ENCODE measurements around the gene GMDS. TPM values are rescaled to one million over a fixed set of nuclear protein-coding genes. Genes with fewer than 3 reads are reported as not detected.

Gene GMDS
- total RNA-seq, 1 donor from 2014 or later: 35.7 TPM

DNA sequence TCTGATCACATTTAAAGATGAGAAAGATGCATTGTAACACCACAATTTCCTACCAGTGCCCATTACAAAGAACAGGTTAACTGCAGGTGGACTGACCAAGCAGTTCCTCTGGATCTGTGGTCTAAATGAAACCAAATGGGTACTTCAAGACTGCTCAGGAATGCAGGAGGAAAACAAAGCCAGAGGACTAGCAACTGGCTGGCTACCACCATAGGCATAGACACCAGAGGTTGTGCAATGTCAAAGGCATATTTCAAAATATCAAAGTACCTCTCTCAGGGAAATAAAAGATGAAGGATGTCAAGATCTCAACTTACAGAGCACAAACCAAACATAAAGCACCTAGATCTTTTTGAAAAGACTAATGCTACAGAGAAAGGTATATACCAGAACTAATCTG lies 65.5 kb downstream of the GMDS start:
- no peak overlapping the region for H3K27ac Mint-ChIP-seq
- peaks cover 5% of the 10 kb centered on the region for H3K4me1 Mint-ChIP-seq (ENCODE audit: low read depth)
- no peak for DNase-seq (ENCODE audit: low spot score)
- H3K4me3 Mint-ChIP-seq (ENCODE audit: low read depth): no peak overlapping the region
- peaks cover 14% of the 10 kb centered on the region for H3K27me3 Mint-ChIP-seq (ENCODE audit: low read depth)
- intact Hi-C loops (cut with micrococcal nuclease): no loop called here
- peaks cover 13% of the 10 kb centered on the region for H3K9me3 Mint-ChIP-seq
- peaks cover 5% of the 10 kb centered on the region for H3K36me3 Mint-ChIP-seq (ENCODE audit: low read depth)

DNA sequence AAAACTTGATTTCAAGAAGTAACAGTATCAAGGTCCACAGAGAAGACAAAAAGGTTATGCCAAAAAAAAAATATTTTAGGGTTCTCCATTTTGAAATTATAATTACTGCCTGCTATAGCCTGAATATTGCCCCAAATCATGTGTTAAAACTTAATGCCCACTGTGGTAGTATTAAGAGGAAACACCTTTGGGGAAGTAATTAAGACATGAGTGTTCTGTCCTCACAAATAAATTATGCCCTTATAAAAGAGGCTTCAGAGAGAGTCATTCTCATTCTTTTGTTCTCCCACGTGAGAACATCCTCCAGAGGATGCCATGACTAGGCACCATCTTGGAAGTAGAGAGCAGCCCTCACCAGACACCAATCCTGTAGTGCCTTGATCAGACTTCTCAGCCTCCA lies 66.2 kb downstream of the GMDS start:
- H3K27me3 Mint-ChIP-seq (ENCODE audit: low read depth): peaks cover 12% of the 10 kb centered on the region
- peaks cover 5% of the 10 kb centered on the region for H3K36me3 Mint-ChIP-seq (ENCODE audit: low read depth)
- intact Hi-C loops (cut with micrococcal nuclease): no loop called here
- DNase-seq (ENCODE audit: low spot score): no peak
- H3K27ac Mint-ChIP-seq: no peak overlapping the region
- no peak overlapping the region for H3K4me3 Mint-ChIP-seq (ENCODE audit: low read depth)
- peaks cover 13% of the 10 kb centered on the region for H3K9me3 Mint-ChIP-seq
- peaks cover 5% of the 10 kb centered on the region for H3K4me1 Mint-ChIP-seq (ENCODE audit: low read depth)

DNA sequence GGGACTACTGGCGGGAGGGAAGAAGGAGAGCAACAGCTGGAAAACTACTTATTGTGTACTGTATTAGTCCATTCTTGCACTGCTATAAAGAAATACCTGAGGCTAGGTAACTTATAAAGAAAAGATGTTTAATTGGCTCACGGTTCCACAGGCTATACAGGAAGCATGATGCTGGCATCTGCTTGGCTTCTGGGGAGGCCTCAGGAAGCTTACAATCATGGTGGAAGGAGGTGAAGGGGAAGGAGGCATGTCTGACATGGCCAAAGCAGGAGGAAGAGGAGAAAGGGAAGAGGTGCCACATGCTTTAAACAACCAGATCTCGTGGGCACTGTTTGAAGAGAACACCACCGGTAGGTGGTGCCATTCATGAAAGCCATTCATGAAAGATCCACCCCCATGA lies 67.3 kb downstream of the GMDS start:
- peaks cover 13% of the 10 kb centered on the region for H3K9me3 Mint-ChIP-seq
- no peak for DNase-seq (ENCODE audit: low spot score)
- peaks cover 5% of the 10 kb centered on the region for H3K36me3 Mint-ChIP-seq (ENCODE audit: low read depth)

DNA sequence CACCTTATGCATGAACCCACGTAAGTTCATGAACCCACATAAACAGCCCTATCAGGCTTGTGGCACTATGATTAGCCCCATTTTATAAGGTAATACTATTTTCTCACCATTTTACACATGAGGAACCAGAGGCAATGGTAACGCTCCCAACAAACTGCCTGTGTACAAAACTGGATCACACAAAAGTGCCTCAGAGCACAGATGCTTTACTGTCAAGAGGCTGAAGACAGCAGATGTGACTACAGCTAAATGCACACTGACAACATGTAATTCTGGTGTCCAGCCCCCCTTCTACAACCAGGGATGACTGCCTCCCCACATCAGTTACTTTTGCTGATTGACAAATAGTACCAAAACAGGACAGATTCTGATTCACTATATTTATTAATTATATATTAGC lies 69.6 kb downstream of the GMDS start:
- H3K27ac Mint-ChIP-seq: no peak overlapping the region
- peaks cover 7% of the 10 kb centered on the region for H3K4me1 Mint-ChIP-seq (ENCODE audit: low read depth)
- no peak overlapping the region for H3K4me3 Mint-ChIP-seq (ENCODE audit: low read depth)
- intact Hi-C loops (cut with micrococcal nuclease): no loop called here
- H3K36me3 Mint-ChIP-seq (ENCODE audit: low read depth): peaks cover 5% of the 10 kb centered on the region
- DNase-seq (ENCODE audit: low spot score): no peak
- H3K27me3 Mint-ChIP-seq (ENCODE audit: low read depth): peaks cover 7% of the 10 kb centered on the region
- peaks cover 13% of the 10 kb centered on the region for H3K9me3 Mint-ChIP-seq

More for the DNA sequence above, 67.3 kb downstream of the GMDS start:
- intact Hi-C loops (cut with micrococcal nuclease): no loop called here
- Mint-ChIP-seq H3K4me1 (ENCODE audit: low read depth) (peaks cover 5% of the 10 kb centered on the region), H3K27me3 (ENCODE audit: low read depth) (peaks cover 10% of the 10 kb centered on the region), H3K27ac (no peak overlapping the region), H3K4me3 (ENCODE audit: low read depth) (no peak overlapping the region)

DNA sequence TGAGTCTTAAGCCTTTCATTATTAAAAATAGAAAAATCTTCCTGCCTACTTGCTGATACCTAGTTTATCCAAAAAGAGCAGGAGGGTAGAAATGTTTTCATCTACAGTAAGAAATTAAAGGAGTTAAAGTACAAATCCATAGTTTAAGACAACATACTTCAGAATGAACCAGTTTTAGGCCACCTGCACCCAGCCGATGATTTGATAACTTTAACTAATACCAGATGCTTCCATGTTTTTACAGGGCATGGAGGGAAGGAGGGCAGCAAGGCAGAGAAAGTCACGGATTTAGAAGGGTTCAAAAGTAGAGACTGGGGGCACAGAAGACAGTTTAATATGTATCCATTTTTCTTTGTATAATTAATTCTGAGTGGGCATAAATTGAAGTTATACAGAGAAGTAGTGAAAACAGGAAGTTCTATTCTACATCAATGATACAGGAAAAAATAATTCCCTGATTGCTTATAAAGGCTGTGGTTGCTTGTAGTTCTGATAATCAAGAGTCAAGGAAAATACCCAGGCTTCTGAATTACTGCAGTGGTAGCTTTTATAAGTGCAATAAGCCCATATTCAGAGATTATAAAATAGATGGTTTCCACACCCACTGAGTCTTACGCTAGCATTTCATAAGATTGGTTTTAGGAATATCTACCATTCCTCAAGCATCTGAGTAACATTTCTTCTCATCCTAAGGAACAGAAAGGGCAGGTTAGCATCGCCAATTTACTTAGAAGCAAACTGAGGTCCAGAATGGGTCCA lies 72.0 kb downstream of the GMDS start:
- DNase-seq (ENCODE audit: low spot score): no peak
- Mint-ChIP-seq H3K4me1 (ENCODE audit: low read depth) (peaks cover 7% of the 10 kb centered on the region), H3K9me3 (peaks cover 11% of the 10 kb centered on the region), H3K27ac (no peak overlapping the region), H3K36me3 (ENCODE audit: low read depth) (peaks cover 4% of the 10 kb centered on the region), H3K27me3 (ENCODE audit: low read depth) (peaks cover 7% of the 10 kb centered on the region), H3K4me3 (ENCODE audit: low read depth) (no peak overlapping the region)
- intact Hi-C loops (cut with micrococcal nuclease): no loop called here

DNA sequence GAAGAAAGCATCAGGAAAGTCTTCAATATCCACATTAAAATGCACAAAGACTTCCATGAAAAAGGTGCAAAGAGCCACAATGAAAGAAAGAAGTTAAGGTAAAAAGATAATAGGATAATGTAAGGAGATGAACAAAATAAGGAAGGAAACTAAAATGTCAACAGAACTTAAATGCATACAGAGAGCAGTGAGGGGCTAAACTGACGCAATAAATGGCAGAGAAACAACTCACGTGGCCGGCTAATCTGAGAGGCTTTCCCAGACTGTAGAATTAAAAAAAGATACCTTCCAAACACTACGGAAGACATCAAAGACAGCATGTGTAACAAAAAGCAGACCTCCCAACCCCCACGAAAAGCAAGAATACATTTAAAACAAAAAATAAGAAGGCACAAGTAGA lies 73.7 kb downstream of the GMDS start:
- H3K4me1 Mint-ChIP-seq (ENCODE audit: low read depth): peaks cover 7% of the 10 kb centered on the region
- H3K27me3 Mint-ChIP-seq (ENCODE audit: low read depth): peaks cover 3% of the 10 kb centered on the region
- H3K4me3 Mint-ChIP-seq (ENCODE audit: low read depth): no peak overlapping the region
- no peaks in the 10 kb centered on the region for H3K9me3 Mint-ChIP-seq
- H3K27ac Mint-ChIP-seq: no peak overlapping the region
- no peak for DNase-seq (ENCODE audit: low spot score)
- H3K36me3 Mint-ChIP-seq (ENCODE audit: low read depth): no peaks in the 10 kb centered on the region
- intact Hi-C loops (cut with micrococcal nuclease): no loop called here

DNA sequence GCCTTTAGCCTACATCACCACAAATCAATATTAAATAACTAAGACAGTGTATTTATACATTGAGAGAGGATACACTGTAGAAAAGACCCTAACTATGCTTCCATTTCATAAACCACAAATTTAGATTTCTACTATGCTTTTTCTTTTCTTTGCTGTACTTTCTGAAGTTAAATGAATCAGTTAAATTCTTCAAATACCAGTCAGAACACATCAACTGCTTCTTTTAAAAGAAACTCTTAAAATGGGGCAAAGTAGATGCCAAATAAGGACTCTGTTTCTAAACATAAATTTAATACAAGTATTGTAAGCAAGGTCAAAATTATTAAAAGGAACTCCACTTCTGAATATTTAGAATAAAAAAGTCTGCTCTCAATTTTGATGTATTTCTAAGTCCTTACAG lies 76.9 kb downstream of the GMDS start:
- Mint-ChIP-seq H3K4me3 (ENCODE audit: low read depth) (no peak overlapping the region), H3K27ac (no peak overlapping the region), H3K4me1 (ENCODE audit: low read depth) (peaks cover 7% of the 10 kb centered on the region), H3K27me3 (ENCODE audit: low read depth) (peaks cover 1% of the 10 kb centered on the region), H3K36me3 (ENCODE audit: low read depth) (no peaks in the 10 kb centered on the region), H3K9me3 (peaks cover 6% of the 10 kb centered on the region)
- no peak for DNase-seq (ENCODE audit: low spot score)
- intact Hi-C loops (cut with micrococcal nuclease): no loop called here

DNA sequence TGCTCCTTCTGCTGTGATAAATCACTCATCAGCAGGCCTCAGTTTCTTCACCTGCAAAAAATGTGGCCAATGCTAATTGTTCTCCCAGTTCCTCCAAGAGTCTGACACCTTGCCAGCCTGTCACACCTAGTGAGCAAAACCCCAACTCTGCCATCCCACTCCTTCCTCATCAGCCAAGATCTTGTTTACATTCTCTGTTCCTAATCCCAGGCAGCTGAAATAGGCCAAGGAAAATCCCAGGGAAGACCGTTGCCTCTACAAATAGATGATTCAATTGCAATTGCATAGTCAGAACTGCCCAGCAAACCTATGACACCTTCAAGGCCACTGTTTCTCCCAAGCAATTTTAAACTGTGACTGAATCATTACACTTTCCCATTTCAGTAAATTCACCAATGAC lies 78.7 kb downstream of the GMDS start:
- Mint-ChIP-seq H3K4me3 (ENCODE audit: low read depth) (no peak overlapping the region), H3K9me3 (peaks cover 6% of the 10 kb centered on the region), H3K27me3 (ENCODE audit: low read depth) (peaks cover 1% of the 10 kb centered on the region), H3K4me1 (ENCODE audit: low read depth) (peaks cover 23% of the 10 kb centered on the region), H3K27ac (no peak overlapping the region), H3K36me3 (ENCODE audit: low read depth) (no peaks in the 10 kb centered on the region)
- no peak for DNase-seq (ENCODE audit: low spot score)
- intact Hi-C loops (cut with micrococcal nuclease): no loop called here

DNA sequence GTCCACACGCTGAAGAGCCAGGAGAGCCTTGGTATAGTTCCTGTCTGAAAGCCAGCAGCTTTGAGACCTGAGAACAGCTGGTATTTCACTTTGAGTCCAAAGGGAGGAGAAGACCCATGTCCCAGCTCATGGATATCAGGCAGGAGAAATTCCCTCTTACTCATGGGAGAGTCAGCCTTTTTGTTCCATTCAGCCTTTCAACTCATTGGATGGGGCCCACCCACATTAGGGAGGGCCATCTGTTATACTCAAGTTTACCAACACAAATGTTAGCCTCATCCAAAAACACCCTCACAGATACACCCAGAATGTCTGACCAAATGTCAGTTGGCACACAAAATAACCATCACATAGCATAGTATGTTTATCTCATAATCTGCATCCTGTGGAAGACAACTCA lies 80.1 kb downstream of the GMDS start:
- Mint-ChIP-seq H3K27ac (no peak overlapping the region), H3K27me3 (ENCODE audit: low read depth) (peaks cover 1% of the 10 kb centered on the region), H3K9me3 (peaks cover 6% of the 10 kb centered on the region), H3K4me1 (ENCODE audit: low read depth) (peaks cover 21% of the 10 kb centered on the region), H3K4me3 (ENCODE audit: low read depth) (no peak overlapping the region), H3K36me3 (ENCODE audit: low read depth) (no peaks in the 10 kb centered on the region)
- DNase-seq (ENCODE audit: low spot score): no peak
- intact Hi-C loops (cut with micrococcal nuclease): no loop called here

DNA sequence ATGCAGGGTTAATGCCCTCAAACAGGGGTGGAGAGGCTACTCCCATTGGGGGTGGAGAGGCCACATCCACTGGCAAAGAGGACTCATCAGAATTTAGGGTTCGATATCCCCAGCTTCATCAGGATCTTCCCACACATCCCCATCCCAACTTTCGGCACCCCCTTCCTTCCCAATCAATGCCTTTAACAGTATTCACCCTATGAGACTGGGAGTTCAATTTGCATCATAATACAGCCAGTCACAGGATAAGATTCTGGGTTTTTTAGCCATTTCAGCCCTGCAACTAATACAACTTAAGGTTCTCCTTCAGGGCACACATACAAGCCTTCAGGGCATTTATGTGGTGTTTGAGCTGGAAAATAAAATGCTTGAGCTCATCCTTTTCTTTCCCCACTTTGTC lies 80.9 kb downstream of the GMDS start:
- Mint-ChIP-seq H3K27ac (no peak overlapping the region), H3K27me3 (ENCODE audit: low read depth) (peaks cover 3% of the 10 kb centered on the region), H3K9me3 (peaks cover 6% of the 10 kb centered on the region), H3K36me3 (ENCODE audit: low read depth) (no peaks in the 10 kb centered on the region), H3K4me1 (ENCODE audit: low read depth) (peaks cover 24% of the 10 kb centered on the region), H3K4me3 (ENCODE audit: low read depth) (no peak overlapping the region)
- DNase-seq (ENCODE audit: low spot score): no peak
- intact Hi-C loops (cut with micrococcal nuclease): loop anchor here (5.0 kb wide), 1 partner anchor 78 kb away; no protein-coding TSS in a partner anchor

DNA sequence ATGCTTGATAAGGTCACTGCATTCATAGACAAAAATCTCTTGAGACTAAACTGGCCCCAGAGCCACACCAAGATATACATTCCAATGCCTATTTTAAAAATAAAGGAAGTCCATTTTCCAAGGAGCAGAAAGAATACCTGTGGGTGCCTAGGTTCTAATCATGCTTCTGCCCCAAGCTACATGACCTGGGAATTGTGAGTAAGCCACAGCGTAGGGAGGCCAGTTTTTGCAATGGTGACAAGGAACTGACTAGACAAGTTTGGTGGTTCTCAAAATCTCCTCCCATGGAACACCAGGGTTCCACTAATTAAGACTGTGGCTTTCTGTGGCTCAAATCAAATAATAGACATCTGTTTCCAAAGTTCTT lies 83.3 kb downstream of the GMDS start:
- H3K27me3 Mint-ChIP-seq (ENCODE audit: low read depth): peaks cover 7% of the 10 kb centered on the region
- no peak overlapping the region for H3K4me3 Mint-ChIP-seq (ENCODE audit: low read depth)
- H3K36me3 Mint-ChIP-seq (ENCODE audit: low read depth): no peaks in the 10 kb centered on the region
- DNase-seq (ENCODE audit: low spot score): no peak
- H3K4me1 Mint-ChIP-seq (ENCODE audit: low read depth): peaks cover 38% of the 10 kb centered on the region
- peaks cover 6% of the 10 kb centered on the region for H3K9me3 Mint-ChIP-seq
- intact Hi-C loops (cut with micrococcal nuclease): loop anchor here (5.0 kb wide), 1 partner anchor 80 kb away; no protein-coding TSS in a partner anchor
- no peak overlapping the region for H3K27ac Mint-ChIP-seq

DNA sequence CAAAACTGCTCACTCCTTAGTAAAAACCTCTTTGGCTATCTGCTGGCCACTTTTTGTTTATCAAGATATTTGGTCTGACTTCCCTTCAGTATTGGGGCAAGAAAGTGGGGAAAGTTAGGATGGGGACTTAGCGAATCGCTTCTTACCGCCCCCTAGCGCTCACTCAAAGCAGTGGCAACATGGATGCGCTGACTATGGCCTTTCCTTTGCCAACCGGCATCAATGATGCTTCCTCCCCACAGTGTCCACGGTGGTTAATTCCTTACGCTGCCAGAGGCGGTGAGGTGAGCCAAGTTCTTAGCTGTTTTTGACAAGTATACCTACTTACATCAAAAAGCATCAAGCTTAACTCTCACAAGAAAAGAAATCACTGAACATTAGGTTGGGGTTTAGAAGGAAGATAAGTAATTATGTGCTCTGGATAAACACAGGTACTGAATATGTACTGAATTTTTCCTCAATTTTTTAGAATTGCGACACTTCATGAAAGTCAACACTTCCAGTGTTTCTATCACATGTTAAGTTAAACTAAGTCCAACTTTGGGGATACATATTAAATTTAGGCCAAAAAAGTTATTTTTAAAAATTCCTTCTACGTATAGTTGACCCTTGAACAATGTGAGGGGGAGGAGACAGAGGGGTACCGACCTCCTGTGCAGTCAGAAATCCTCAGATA lies 86.7 kb downstream of the GMDS start:
- no peaks in the 10 kb centered on the region for H3K9me3 Mint-ChIP-seq
- H3K36me3 Mint-ChIP-seq (ENCODE audit: low read depth): no peaks in the 10 kb centered on the region
- DNase-seq (ENCODE audit: low spot score): no peak
- intact Hi-C loops (cut with micrococcal nuclease): no loop called here
- H3K27me3 Mint-ChIP-seq (ENCODE audit: low read depth): peaks cover 18% of the 10 kb centered on the region
- H3K4me1 Mint-ChIP-seq (ENCODE audit: low read depth): peaks cover 41% of the 10 kb centered on the region
- H3K27ac Mint-ChIP-seq: no peak overlapping the region
- H3K4me3 Mint-ChIP-seq (ENCODE audit: low read depth): no peak overlapping the region

DNA sequence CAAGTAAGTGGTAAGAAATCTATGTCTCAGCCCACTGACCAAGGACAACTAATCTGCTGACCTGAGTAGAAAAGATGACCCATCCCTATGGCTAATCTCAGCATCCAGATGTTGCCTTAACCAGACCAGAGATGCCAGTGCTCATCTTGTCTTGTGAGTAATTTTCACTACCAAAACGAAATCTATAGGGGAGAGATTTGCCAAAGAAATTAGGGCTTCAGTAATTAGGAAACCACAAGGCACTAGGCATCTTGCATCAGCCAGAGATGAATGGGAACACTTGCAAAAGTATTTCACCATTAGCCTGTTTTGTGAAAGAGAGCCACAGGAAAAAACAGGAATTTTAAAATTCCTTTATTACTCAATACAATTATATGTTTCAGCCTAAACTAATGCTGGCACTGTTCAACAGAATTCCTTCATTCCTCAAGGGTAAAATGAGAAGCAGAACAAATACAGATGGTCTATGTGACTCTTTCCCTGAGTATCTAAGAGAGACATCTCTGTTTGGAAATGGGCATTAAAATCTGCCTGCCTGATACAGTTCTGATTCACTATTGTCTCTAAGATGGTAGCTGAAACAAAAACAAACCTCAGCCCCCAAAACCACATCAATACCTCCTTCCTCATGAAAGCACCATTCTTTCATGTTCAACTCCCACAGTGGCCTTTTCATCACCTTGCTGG lies 87.8 kb downstream of the GMDS start:
- intact Hi-C loops (cut with micrococcal nuclease): no loop called here
- Mint-ChIP-seq H3K27ac (no peak overlapping the region), H3K4me3 (ENCODE audit: low read depth) (no peak overlapping the region), H3K4me1 (ENCODE audit: low read depth) (peaks cover 33% of the 10 kb centered on the region), H3K36me3 (ENCODE audit: low read depth) (no peaks in the 10 kb centered on the region), H3K27me3 (ENCODE audit: low read depth) (peaks cover 20% of the 10 kb centered on the region), H3K9me3 (no peaks in the 10 kb centered on the region)
- DNase-seq (ENCODE audit: low spot score): no peak

Data from activated T-helper 2 cell treated with anti-CD3 and anti-CD28 coated beads, Interferon-gamma antibody, Interleukin-2, Interleukin-4, amounts not matched to agents 10 μg/mL and 5 μg/mL and 100 μg/mL, durations not matched to agents 14 hours and 24 hours and 36 hours (primary cell).